Ishikawa (cell line): ENCODE results near the gene GJE1.

Source experiments
- CEBPB ChIP-seq: IDR thresholded peaks from 2 replicates; pipeline ENCODE4 v1.6.1; 2012
- CREB1 ChIP-seq: IDR thresholded peaks from 2 replicates; pipeline ENCODE4 v1.6.1; 2012; ENCODE audit warnings: low read depth
- EGR1 ChIP-seq: IDR thresholded peaks from 2 replicates; pipeline ENCODE4 v1.6.1; 2012
- EP300 ChIP-seq: IDR thresholded peaks from 2 replicates; pipeline ENCODE4 v1.6.1; 2012; ENCODE audit warnings: borderline replicate concordance
- FOXM1 ChIP-seq: IDR thresholded peaks from 2 replicates; pipeline ENCODE4 v1.6.1; 2012; ENCODE audit warnings: low read depth, borderline replicate concordance
- MAX ChIP-seq: IDR thresholded peaks from 2 replicates; pipeline ENCODE4 v1.6.1; 2012
- NFIC ChIP-seq: IDR thresholded peaks from 2 replicates; pipeline ENCODE4 v1.6.1; 2012
- RAD21 ChIP-seq: IDR thresholded peaks from 2 replicates; pipeline ENCODE4 v1.6.1; 2012; ENCODE audit warnings: low read depth
- REST ChIP-seq: IDR thresholded peaks from 2 replicates; pipeline ENCODE4 v1.6.1; 2012; ENCODE audit warnings: low read depth, mild to moderate bottlenecking
- TAF1 ChIP-seq: IDR thresholded peaks from 2 replicates; pipeline ENCODE4 v1.6.1; 2012; ENCODE audit warnings: low read depth, mild to moderate bottlenecking
- TCF12 ChIP-seq: IDR thresholded peaks from 2 replicates; pipeline ENCODE4 v1.6.1; 2012; ENCODE audit warnings: low read depth
- TEAD4 ChIP-seq: IDR thresholded peaks from 2 replicates; pipeline ENCODE4 v1.6.1; 2012
- USF1 ChIP-seq: IDR thresholded peaks from 2 replicates; pipeline ENCODE4 v1.6.1; 2012
- YY1 ChIP-seq: IDR thresholded peaks from 2 replicates; pipeline ENCODE4 v1.6.1; 2012; ENCODE audit warnings: low read depth
- ZBTB7A ChIP-seq: IDR thresholded peaks from 2 replicates; pipeline ENCODE4 v1.6.1; 2012; ENCODE audit warnings: low read depth

Gene GJE1

GRCh38 chr6:142132625-142133024, at the start of gene GJE1:
GJE1 (plus strand) TSS chr6:142132925; CDS start chr6:142133159, 234 bp downstream.
- TF ChIP-seq CEBPB = no peak
- TF ChIP-seq RAD21 = no peak
- no peak for TF ChIP-seq EGR1
- no peak for TF ChIP-seq TCF12
- no peak for TF ChIP-seq YY1
- TF ChIP-seq EP300 = no peak
- no peak for TF ChIP-seq NFIC
- TF ChIP-seq FOXM1 = no peak
- no peak for TF ChIP-seq TAF1
- no peak for TF ChIP-seq USF1
- TF ChIP-seq TEAD4 = no peak
- no peak for TF ChIP-seq REST
- no peak for TF ChIP-seq CREB1
- no peak for TF ChIP-seq MAX
- no peak for TF ChIP-seq ZBTB7A

GRCh38 chr6:142087950-142088857, 44.5 kb upstream of the GJE1 start:
- no peak for TF ChIP-seq MAX
- TF ChIP-seq TAF1 = no peak
- no peak for TF ChIP-seq CEBPB
- TF ChIP-seq YY1 = no peak
- no peak for TF ChIP-seq TCF12
- TF ChIP-seq EP300 = no peak
- TF ChIP-seq ZBTB7A = no peak
- no peak for TF ChIP-seq FOXM1
- no peak for TF ChIP-seq TEAD4
- no peak for TF ChIP-seq REST
- no peak for TF ChIP-seq CREB1
- TF ChIP-seq RAD21 = no peak
- no peak for TF ChIP-seq NFIC
- TF ChIP-seq USF1 = no peak
- TF ChIP-seq EGR1 = no peak

- TF ChIP-seq MAX (0 out of 2 replicates have a peak, but pooled peaks have one; percentile 47), EP300 (no peak), REST (peak; percentile 97), YY1 (0 out of 2 replicates have a peak, but pooled peaks have one; percentile 25), TEAD4 (0 out of 2 replicates have a peak, but pooled peaks have one; percentile 24), CREB1 (no peak)
Observed at GRCh38 chr6:142088858-142089216, 43.9 kb upstream of the GJE1 start.

- TF ChIP-seq RAD21 (peak; percentile 91), NFIC (no peak), CEBPB (peak; percentile 71), TEAD4 (no peak)
Observed at GRCh38 chr6:142112451-142113061, 20.2 kb upstream of the GJE1 start.
